ENCODE measurements around the gene SRL.

SRL gene

DNA sequence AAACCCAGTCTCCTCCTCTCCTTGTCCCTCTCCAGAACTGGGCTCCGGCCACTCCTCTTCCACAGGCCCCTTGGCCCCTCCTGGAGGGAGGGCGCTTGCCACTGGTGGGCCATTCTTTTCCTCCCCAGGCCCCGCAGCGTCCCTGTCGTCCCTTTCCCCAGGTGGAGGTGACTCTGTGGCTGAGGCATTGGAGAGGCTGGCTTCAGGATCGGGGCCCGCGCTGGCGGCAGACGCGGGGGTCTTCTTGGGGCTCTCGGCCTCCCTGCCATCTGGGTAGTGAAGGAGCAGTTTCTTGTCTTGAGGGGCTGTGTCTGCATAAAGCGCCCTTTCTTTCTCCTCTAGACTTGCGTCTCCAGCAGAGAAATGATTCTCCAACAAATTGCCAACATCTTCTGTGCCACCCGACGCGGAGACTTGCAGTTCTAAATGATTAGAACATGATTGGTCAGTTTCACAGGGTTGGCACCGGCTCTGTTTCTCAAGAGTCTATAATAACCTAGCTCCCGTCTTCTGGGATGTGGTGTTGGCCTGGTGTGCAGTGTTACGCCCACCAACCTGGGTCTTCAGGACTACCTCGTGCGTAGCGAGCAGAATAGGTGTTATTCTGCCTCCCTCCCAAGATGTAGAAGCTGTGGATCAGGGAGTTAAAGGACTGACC lies 34.1 kb downstream of the SRL start:
- Histone ChIP-seq H3F3A (ENCODE audit: insufficient read depth, low read length) (no peaks in the 10 kb centered on the region), H3K9ac (ENCODE audit: low read length) (no peak overlapping the region), H3K27me3 (replicated peaks; ENCODE audit: insufficient read depth, low read length) (peaks cover 71% of the 10 kb centered on the region), H2AFZ (ENCODE audit: low read length) (no peak overlapping the region), H3K79me2 (ENCODE audit: low read length) (no peaks in the 10 kb centered on the region), H3K36me3 (replicated peaks; ENCODE audit: insufficient read depth, low read length) (no peaks in the 10 kb centered on the region), H3K4me1 (ENCODE audit: low read length) (no peaks in the 10 kb centered on the region), H3K4me3 (ENCODE audit: low read length) (no peak overlapping the region), H3K27ac (ENCODE audit: low read length) (no peak overlapping the region), H3K4me2 (ENCODE audit: low read depth, low read length) (no peak overlapping the region), H3K9me2 (replicated peaks; ENCODE audit: insufficient read depth, low read length) (no peaks in the 10 kb centered on the region), H4K20me1 (ENCODE audit: insufficient read depth, low read length) (no peaks in the 10 kb centered on the region), H3K9me3 (replicated peaks; ENCODE audit: insufficient read depth, low read length) (no peaks in the 10 kb centered on the region)
- TF ChIP-seq, protein P1, sequence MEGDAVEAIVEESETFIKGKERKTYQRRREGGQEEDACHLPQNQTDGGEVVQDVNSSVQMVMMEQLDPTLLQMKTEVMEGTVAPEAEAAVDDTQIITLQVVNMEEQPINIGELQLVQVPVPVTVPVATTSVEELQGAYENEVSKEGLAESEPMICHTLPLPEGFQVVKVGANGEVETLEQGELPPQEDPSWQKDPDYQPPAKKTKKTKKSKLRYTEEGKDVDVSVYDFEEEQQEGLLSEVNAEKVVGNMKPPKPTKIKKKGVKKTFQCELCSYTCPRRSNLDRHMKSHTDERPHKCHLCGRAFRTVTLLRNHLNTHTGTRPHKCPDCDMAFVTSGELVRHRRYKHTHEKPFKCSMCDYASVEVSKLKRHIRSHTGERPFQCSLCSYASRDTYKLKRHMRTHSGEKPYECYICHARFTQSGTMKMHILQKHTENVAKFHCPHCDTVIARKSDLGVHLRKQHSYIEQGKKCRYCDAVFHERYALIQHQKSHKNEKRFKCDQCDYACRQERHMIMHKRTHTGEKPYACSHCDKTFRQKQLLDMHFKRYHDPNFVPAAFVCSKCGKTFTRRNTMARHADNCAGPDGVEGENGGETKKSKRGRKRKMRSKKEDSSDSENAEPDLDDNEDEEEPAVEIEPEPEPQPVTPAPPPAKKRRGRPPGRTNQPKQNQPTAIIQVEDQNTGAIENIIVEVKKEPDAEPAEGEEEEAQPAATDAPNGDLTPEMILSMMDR (IDR thresholded peaks at IDR 0.05; ENCODE audit: low read length): no peak
- TF ChIP-seq EZH2phosphoT487 (IDR thresholded peaks at IDR 0.05; ENCODE audit: low read length): no peak
- no peak for TF ChIP-seq EZH2 (optimal IDR thresholded peaks at IDR 0.05; ENCODE audit: low read depth, low read length)
- DNase-seq: no peak

DNA sequence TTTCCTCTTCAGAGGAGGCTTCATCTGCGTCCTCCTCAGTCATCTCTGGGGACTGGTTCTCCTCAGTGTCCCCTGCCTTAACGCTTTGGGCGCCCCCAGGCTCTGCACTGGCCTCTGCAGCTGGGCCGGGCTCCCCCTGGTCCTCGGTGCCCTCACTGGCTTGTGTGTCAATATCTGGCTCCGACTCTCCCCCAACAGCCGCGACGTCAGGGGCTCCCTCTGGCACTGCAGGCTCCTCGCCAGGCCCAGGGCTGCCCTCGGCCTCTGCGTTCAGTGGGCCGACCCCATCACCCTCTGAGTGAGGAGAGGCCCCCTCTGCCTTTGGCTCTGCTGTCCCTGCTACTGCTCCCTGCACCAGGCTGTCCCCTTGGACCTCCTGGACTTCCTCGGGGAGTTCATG lies 34.7 kb downstream of the SRL start:
- H3K27ac ChIP-seq (ENCODE audit: low read length): no peak overlapping the region
- H3K36me3 ChIP-seq (replicated peaks; ENCODE audit: insufficient read depth, low read length): no peaks in the 10 kb centered on the region
- no peaks in the 10 kb centered on the region for H4K20me1 ChIP-seq (ENCODE audit: insufficient read depth, low read length)
- no peak for TF ChIP-seq EZH2phosphoT487 (IDR thresholded peaks at IDR 0.05; ENCODE audit: low read length)
- TF ChIP-seq, protein P1 (IDR thresholded peaks at IDR 0.05; ENCODE audit: low read length): no peak
- no peak for TF ChIP-seq EZH2 (optimal IDR thresholded peaks at IDR 0.05; ENCODE audit: low read depth, low read length)
- H3K9me3 ChIP-seq (replicated peaks; ENCODE audit: insufficient read depth, low read length): no peaks in the 10 kb centered on the region
- H3K4me2 ChIP-seq (ENCODE audit: low read depth, low read length): no peak overlapping the region
- H3K9ac ChIP-seq (ENCODE audit: low read length): no peak overlapping the region
- H3K4me1 ChIP-seq (ENCODE audit: low read length): no peaks in the 10 kb centered on the region
- DNase-seq: no peak
- H2AFZ ChIP-seq (ENCODE audit: low read length): no peak overlapping the region
- no peaks in the 10 kb centered on the region for H3F3A ChIP-seq (ENCODE audit: insufficient read depth, low read length)
- no peaks in the 10 kb centered on the region for H3K79me2 ChIP-seq (ENCODE audit: low read length)
- peaks cover 71% of the 10 kb centered on the region for H3K27me3 ChIP-seq (replicated peaks; ENCODE audit: insufficient read depth, low read length)
- H3K9me2 ChIP-seq (replicated peaks; ENCODE audit: insufficient read depth, low read length): no peaks in the 10 kb centered on the region
- H3K4me3 ChIP-seq (ENCODE audit: low read length): no peak overlapping the region

DNA sequence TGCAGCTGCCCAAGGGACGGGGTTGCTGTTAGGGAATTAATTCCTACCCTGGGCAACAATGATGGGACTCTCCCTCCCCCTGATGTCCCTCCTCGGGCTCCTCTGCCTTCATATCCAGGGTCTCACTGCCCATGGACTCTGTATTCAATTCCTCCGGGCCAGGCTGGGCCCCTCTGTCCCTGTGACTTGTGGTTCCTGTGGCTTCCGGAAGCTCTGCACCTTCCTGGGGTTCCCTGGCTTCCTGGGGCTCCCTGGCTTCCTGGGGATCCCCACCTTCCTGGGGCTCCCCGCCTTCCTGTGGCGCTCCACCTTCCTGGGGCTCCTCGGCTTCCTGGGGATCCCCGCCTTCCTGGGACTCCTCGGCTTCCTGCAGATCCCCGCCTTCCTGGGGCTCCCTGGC lies 35.2 kb downstream of the SRL start:
- H3K4me3 ChIP-seq (ENCODE audit: low read length): no peak overlapping the region
- H2AFZ ChIP-seq (ENCODE audit: low read length): no peak overlapping the region
- TF ChIP-seq EZH2phosphoT487 (IDR thresholded peaks at IDR 0.05; ENCODE audit: low read length): no peak
- no peak for TF ChIP-seq EZH2 (optimal IDR thresholded peaks at IDR 0.05; ENCODE audit: low read depth, low read length)
- TF ChIP-seq, protein P1 (IDR thresholded peaks at IDR 0.05; ENCODE audit: low read length): no peak
- no peaks in the 10 kb centered on the region for H4K20me1 ChIP-seq (ENCODE audit: insufficient read depth, low read length)
- no peaks in the 10 kb centered on the region for H3K79me2 ChIP-seq (ENCODE audit: low read length)
- H3K4me2 ChIP-seq (ENCODE audit: low read depth, low read length): no peak overlapping the region
- DNase-seq: no peak
- no peaks in the 10 kb centered on the region for H3K4me1 ChIP-seq (ENCODE audit: low read length)
- peaks cover 67% of the 10 kb centered on the region for H3K27me3 ChIP-seq (replicated peaks; ENCODE audit: insufficient read depth, low read length)
- no peaks in the 10 kb centered on the region for H3K9me2 ChIP-seq (replicated peaks; ENCODE audit: insufficient read depth, low read length)
- no peaks in the 10 kb centered on the region for H3K36me3 ChIP-seq (replicated peaks; ENCODE audit: insufficient read depth, low read length)
- H3F3A ChIP-seq (ENCODE audit: insufficient read depth, low read length): no peaks in the 10 kb centered on the region
- H3K9me3 ChIP-seq (replicated peaks; ENCODE audit: insufficient read depth, low read length): no peaks in the 10 kb centered on the region
- no peak overlapping the region for H3K27ac ChIP-seq (ENCODE audit: low read length)
- no peak overlapping the region for H3K9ac ChIP-seq (ENCODE audit: low read length)

All from MM.1S (cell line).